ENCODE data around the gene INPP5F. TPM values are rescaled to one million over a fixed set of nuclear protein-coding genes. Genes with fewer than 3 reads are reported as not detected.
"Not testable (repeated sequence)": the region's sequence is repeated elsewhere in the genome, so short reads cannot be mapped to it uniquely, and the experiment has no call there.

The INPP5F gene
- total and polyA plus RNA-seq, 9 of the 15 experiments (the other 6 are each of a cell fraction or from before 2014, with no cell fraction given), result 1.6 to 7.3 (median 6.0) TPM

GRCh38 chr10:119795101-119795500 is 69.3 kb downstream of the INPP5F start:
- intact Hi-C loops (cut with micrococcal nuclease); DNase-seq (ENCODE audit: extremely low read depth in 1 of 4, low spot score in 3 of 4); POLR2A ChIA-PET; ATAC-seq; H3K79me2 ChIP-seq (ENCODE audit: control insufficient read depth, insufficient read depth, low read length); H3K9me1 ChIP-seq (ENCODE audit: control insufficient read depth, insufficient read depth, low read length); H3K4me3 ChIP-seq; H3K4me2 ChIP-seq (ENCODE audit: insufficient read depth, low read length); in situ Hi-C loops (cut with MboI); H3K27ac ChIP-seq (ENCODE audit: extremely low read depth, low read depth, low read length); CTCF ChIA-PET (ENCODE audit: low intra/inter-chr PET ratio); FAIRE-seq; H3K9me3 ChIP-seq (replicated peaks; ENCODE audit: control insufficient read depth, insufficient read depth, low read depth, low read length); BruUV-seq (replicated peaks); H3K27me3 ChIP-seq (ENCODE audit: control insufficient read depth in 2 of 2, insufficient read depth in 2 of 2, low read length in 2 of 2); H3K9ac ChIP-seq (ENCODE audit: insufficient read depth in 1 of 2, low read depth in 2 of 2, low read length in 2 of 2); H3K4me1 ChIP-seq (replicated peaks in 1 of 2; ENCODE audit: control insufficient read depth in 2 of 2, insufficient read depth in 2 of 2, low read length in 2 of 2); H3K36me3 ChIP-seq (ENCODE audit: control insufficient read depth, insufficient read depth, low read length); H4K20me1 ChIP-seq (replicated peaks; ENCODE audit: control insufficient read depth, insufficient read depth, low read length); H2AFZ ChIP-seq (ENCODE audit: low read depth, low read length): not testable (repeated sequence)
- WGBS (ENCODE audit: insufficient coverage, low coverage, missing lambda C conversion rate), result 76% methylated on average over 8 of the region's 32 CpGs

GRCh38 chr10:119796039-119796438 is 70.2 kb downstream of the INPP5F start:
- FAIRE-seq (no peak), DNase-seq (ENCODE audit: extremely low read depth in 1 of 4, low spot score in 3 of 4) (no peak), ATAC-seq (no peak)
- Histone ChIP-seq H3K9ac (ENCODE audit: insufficient read depth in 1 of 2, low read depth in 2 of 2, low read length in 2 of 2) (no peak overlapping the region), H3K27me3 (ENCODE audit: control insufficient read depth in 2 of 2, insufficient read depth in 2 of 2, low read length in 2 of 2) (no peaks in the 10 kb centered on the region), H3K4me1 (replicated peaks in 1 of 2; ENCODE audit: control insufficient read depth in 2 of 2, insufficient read depth in 2 of 2, low read length in 2 of 2) (no peaks in the 10 kb centered on the region), H3K36me3 (ENCODE audit: control insufficient read depth, insufficient read depth, low read length) (no peaks in the 10 kb centered on the region), H4K20me1 (replicated peaks; ENCODE audit: control insufficient read depth, insufficient read depth, low read length) (no peaks in the 10 kb centered on the region), H3K9me3 (replicated peaks; ENCODE audit: control insufficient read depth, insufficient read depth, low read depth, low read length) (no peaks in the 10 kb centered on the region), H3K27ac (ENCODE audit: extremely low read depth, low read depth, low read length) (no peak overlapping the region), H3K4me2 (ENCODE audit: insufficient read depth, low read length) (no peak overlapping the region), H2AFZ (ENCODE audit: low read depth, low read length) (no peak overlapping the region), H3K4me3 (no peak overlapping the region), H3K9me1 (ENCODE audit: control insufficient read depth, insufficient read depth, low read length) (no peaks in the 10 kb centered on the region), H3K79me2 (ENCODE audit: control insufficient read depth, insufficient read depth, low read length) (no peaks in the 10 kb centered on the region)
- CTCF ChIA-PET (ENCODE audit: low intra/inter-chr PET ratio), result no interaction called here
- POLR2A ChIA-PET, result no interaction called here
- in situ Hi-C loops (cut with MboI), result no loop called here
- WGBS (ENCODE audit: insufficient coverage, low coverage, missing lambda C conversion rate), result 87% methylated on average over 4 of the region's 6 CpGs
- no TSS peak for BruUV-seq (replicated peaks)
- no peak for TF ChIP-seq GABPA (tag; conservative IDR thresholded peaks at IDR 0.05; ENCODE audit: low read depth)
- no peak for TF ChIP-seq MTF1 (CRISPR knock-in tag; IDR thresholded peaks at IDR 0.05; ENCODE audit: borderline replicate concordance)
- TF ChIP-seq ZNF212 (CRISPR knock-in tag; IDR thresholded peaks at IDR 0.05), result no peak
- TF ChIP-seq ZNF785 (CRISPR knock-in tag; IDR thresholded peaks at IDR 0.05), result no peak
- no peak for TF ChIP-seq NONO (IDR thresholded peaks at IDR 0.05; ENCODE audit: low read depth in 2 of 2, low read length in 1 of 2)
- intact Hi-C loops (cut with micrococcal nuclease), result no loop called here

Measured in K562 (cell line).